Thoracic aorta (tissue), 2 donors: Measurements from ENCODE around the gene ZNF516. TPM values are rescaled to one million over a fixed set of nuclear protein-coding genes. Genes with fewer than 3 reads are reported as not detected.

ENCODE experiments used
- ATAC-seq: fragments of 150-250 bp; one replicate; pipeline ENCODE4 v1.8.0; 2017; ENCODE audit warnings: low read depth; ENCODE audit not compliant: insufficient number of reproducible peaks, low FRiP score
- DNase-seq: peaks from one replicate; pipeline ENCODE4 v3.0.0-alpha.2; 2020; ENCODE audit warnings: low spot score
- H3K27ac ChIP-seq, 2 donors: fragments of 200-600 bp; sonication (generic); 1 replicate in 1 of 2; 2 replicates in 1 of 2; pipeline ENCODE4 v1.5.1; 2016; ENCODE audit warnings: mild to moderate bottlenecking in 2 of 2, moderate library complexity in 2 of 2
- H3K27me3 ChIP-seq: fragments of 200-600 bp; sonication (generic); replicated peaks from 2 replicates; pipeline ENCODE4 v1.6.0; 2016; ENCODE audit warnings: mild to moderate bottlenecking; ENCODE audit not compliant: insufficient read depth
- H3K36me3 ChIP-seq: fragments of 200-600 bp; sonication (generic); one replicate; pipeline ENCODE4 v1.5.1; 2016
- H3K4me1 ChIP-seq, 2 donors: fragments of 200-600 bp; sonication (generic); 1 replicate in 1 of 2; 2 replicates in 1 of 2; pipeline versions ENCODE4 v1.5.1 to v1.6.0; 2016; ENCODE audit warnings: low read depth in 2 of 2, mild to moderate bottlenecking in 1 of 2; ENCODE audit not compliant: control insufficient read depth in 1 of 2
- H3K4me3 ChIP-seq: fragments of 200-600 bp; sonication (generic); 2 replicates; pipeline ENCODE4 v1.5.1; 2016; ENCODE audit warnings: mild to moderate bottlenecking
- H3K9me3 ChIP-seq: fragments of 200-600 bp; sonication (generic); 2 replicates; pipeline ENCODE4 v1.5.1; 2016
- total RNA-seq, 2 donors: library from RNA; depleted of rRNA; stranded (reverse); fragments of >200 nt; gene quantifications; one replicate each; pipeline versions ENCODE4 v1.1.0 to v1.2.3, GENCODE V29; 2016
- TF ChIP-seq, protein P1 (sequence below): fragments of 200-600 bp; sonication (generic); IDR thresholded peaks from one replicate; pipeline ENCODE4 v1.5.1; 2019; ENCODE audit warnings: antibody characterized with exemption

The ZNF516 gene
- total RNA-seq, 2 donors from 2014 or later, result 19.5 to 19.8 TPM

DNA sequence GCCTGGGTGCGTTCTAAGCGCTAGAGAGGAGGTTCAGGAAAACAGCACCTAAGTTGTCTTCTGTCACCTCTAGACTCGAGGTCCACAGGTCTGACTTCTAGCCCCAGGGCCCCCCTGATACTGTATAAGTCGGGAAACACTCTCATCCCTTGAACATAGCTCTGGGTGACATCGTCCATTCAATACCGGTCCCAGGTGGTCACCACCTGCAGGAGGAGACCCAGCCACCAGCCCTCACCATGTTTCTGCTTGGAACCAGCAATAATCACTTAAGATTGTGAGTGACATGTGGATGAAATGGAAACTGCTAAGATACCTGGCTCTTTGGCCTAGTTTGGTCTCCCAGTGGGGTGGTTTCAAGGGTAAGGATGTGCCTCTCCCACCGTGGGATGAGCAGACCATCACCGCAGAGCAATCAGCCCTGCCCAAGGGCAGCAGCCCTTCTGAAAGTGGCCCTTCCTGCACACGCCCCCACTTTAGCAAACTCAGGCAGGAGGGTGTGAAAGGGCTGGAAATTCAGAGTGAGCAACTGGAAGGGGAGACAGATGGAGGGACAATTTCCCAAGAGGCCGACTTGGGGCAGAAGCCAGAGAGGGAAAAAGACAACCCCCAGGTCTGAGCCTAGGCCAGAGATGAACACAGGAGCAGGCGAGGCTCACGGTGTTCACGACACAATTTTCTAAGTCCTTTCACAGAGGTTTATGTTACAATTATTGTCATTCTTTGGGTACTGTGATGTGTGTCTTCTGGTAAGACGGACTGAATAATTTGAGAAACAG lies 95.2 kb downstream of the ZNF516 start:
- no peak for DNase-seq
- TF ChIP-seq, protein P1, sequence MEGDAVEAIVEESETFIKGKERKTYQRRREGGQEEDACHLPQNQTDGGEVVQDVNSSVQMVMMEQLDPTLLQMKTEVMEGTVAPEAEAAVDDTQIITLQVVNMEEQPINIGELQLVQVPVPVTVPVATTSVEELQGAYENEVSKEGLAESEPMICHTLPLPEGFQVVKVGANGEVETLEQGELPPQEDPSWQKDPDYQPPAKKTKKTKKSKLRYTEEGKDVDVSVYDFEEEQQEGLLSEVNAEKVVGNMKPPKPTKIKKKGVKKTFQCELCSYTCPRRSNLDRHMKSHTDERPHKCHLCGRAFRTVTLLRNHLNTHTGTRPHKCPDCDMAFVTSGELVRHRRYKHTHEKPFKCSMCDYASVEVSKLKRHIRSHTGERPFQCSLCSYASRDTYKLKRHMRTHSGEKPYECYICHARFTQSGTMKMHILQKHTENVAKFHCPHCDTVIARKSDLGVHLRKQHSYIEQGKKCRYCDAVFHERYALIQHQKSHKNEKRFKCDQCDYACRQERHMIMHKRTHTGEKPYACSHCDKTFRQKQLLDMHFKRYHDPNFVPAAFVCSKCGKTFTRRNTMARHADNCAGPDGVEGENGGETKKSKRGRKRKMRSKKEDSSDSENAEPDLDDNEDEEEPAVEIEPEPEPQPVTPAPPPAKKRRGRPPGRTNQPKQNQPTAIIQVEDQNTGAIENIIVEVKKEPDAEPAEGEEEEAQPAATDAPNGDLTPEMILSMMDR, result no peak
- H3K27ac ChIP-seq, result no peak overlapping the region
- no peak overlapping the region for H3K4me3 ChIP-seq
- H3K4me1 ChIP-seq, result no peaks in the 10 kb centered on the region
- H3K36me3 ChIP-seq, result no peaks in the 10 kb centered on the region
- H3K27me3 ChIP-seq, result no peaks in the 10 kb centered on the region
- no peak for ATAC-seq
- H3K9me3 ChIP-seq, result no peaks in the 10 kb centered on the region

DNA sequence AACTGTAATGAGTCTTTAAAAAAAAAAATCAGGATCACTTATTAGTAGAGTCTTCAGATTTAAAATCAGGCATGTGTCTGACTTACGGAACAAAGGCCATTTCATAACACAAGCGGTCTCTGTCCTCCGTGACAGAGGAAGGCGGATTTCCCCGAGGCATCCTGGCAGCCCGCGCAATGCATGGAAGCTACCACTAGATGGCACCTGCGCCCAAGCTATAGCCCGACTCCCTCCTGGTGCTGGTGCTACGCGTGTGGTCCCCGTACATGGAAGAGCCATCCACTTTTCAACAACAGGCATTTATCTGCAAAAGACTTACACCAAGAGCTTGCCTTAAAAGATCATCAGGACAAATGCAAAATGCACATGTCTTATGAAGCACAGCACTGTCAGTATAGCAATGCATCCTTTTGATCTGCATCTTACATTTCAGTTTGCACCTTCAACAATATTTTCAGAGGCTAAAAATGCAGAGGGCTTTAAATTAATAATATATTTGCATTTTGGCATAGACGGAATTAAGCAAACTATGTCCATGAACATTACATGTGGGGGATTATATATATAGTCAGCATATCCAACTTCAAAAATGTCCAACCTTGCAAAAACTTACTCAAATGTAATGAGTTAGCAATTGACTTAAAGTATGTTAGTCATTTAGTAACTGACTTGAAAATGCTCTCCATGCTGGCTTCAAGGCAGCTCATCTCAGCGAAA lies 96.0 kb downstream of the ZNF516 start:
- TF ChIP-seq, protein P1, result peak; percentile 95
- no peak overlapping the region for H3K27ac ChIP-seq
- DNase-seq, result peak; percentile 45
- no peaks in the 10 kb centered on the region for H3K36me3 ChIP-seq
- ATAC-seq, result no peak
- H3K9me3 ChIP-seq, result no peaks in the 10 kb centered on the region
- H3K4me3 ChIP-seq, result no peak overlapping the region
- no peaks in the 10 kb centered on the region for H3K4me1 ChIP-seq
- no peaks in the 10 kb centered on the region for H3K27me3 ChIP-seq

DNA sequence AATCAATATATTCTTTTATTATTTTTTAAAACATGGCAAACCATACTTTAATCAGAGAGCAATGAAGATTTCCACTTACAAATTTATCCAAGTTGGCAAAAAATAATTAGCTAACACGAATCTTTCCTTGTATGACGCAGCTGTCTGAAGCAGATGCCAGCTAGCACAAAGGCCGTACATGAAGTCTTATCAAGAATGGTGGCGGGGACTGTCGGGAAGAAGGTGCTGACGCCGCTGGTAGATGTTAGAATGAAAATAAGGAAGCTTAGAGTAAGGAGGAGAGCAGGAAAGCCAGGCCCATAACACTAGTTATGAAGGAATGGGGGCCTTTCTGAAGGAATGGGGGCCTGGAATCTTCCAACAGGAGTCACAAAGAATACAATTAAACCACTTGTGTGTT lies 96.7 kb downstream of the ZNF516 start:
- TF ChIP-seq, protein P1, result no peak
- H3K27ac ChIP-seq, result no peak overlapping the region
- H3K36me3 ChIP-seq, result no peaks in the 10 kb centered on the region
- no peaks in the 10 kb centered on the region for H3K4me1 ChIP-seq
- no peaks in the 10 kb centered on the region for H3K27me3 ChIP-seq
- no peaks in the 10 kb centered on the region for H3K9me3 ChIP-seq
- H3K4me3 ChIP-seq, result no peak overlapping the region
- DNase-seq, result no peak
- ATAC-seq, result no peak

DNA sequence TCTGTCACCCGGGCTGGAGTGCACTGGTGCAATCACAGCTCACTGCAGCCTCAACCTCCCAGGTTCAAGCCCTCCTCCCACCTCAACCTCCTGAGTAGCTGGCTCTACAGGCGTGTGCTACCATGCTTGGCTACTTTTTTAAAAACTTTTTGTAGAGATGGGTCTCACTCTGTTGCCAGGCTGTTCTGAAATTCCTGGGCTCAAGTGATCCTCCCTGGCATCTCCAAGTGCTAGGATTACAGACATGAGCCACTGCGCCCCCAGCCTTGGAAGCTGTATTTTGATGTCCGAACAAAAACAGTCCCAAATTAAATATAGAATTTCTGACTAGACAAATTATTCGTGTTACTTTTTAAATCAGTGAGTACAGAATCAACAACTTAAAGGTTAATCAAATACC lies 97.4 kb downstream of the ZNF516 start:
- ATAC-seq (no peak), DNase-seq (no peak)
- H3K4me1 ChIP-seq, result no peaks in the 10 kb centered on the region
- TF ChIP-seq, protein P1, result no peak
- no peak overlapping the region for H3K4me3 ChIP-seq
- no peaks in the 10 kb centered on the region for H3K27me3 ChIP-seq
- H3K9me3 ChIP-seq, result no peaks in the 10 kb centered on the region
- H3K36me3 ChIP-seq, result no peaks in the 10 kb centered on the region
- no peak overlapping the region for H3K27ac ChIP-seq

DNA sequence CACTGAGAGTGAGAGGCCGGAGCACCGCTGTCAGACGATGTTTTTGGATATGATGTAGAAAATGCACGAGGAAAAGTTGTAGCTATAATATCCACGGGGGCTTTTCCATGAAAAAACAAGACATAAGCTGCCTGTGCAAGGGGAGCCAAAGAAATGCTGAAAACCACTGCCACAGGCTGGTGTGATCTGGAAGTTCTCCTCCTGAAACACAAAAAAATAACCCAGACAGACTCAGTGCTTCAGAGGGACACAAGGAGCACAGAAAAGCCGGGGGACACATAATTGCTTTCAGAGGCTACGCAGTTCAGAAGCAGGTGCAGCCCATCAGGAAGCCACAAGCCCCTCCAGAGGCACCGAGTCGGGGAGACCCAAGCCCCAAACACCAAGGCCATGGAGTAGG lies 98.2 kb downstream of the ZNF516 start:
- Histone ChIP-seq H3K27me3 (no peaks in the 10 kb centered on the region), H3K4me1 (no peaks in the 10 kb centered on the region), H3K9me3 (no peaks in the 10 kb centered on the region), H3K27ac (no peak overlapping the region), H3K36me3 (no peaks in the 10 kb centered on the region), H3K4me3 (no peak overlapping the region)
- TF ChIP-seq, protein P1, result no peak
- ATAC-seq (no peak), DNase-seq (no peak)
